GM18526 (cell line): Measurements from ENCODE around the gene MUC16.

Source experiments
- POLR2A ChIP-seq: IDR thresholded peaks from 3 replicates; pipeline ENCODE4 v1.6.1; 2011; ENCODE audit not compliant: insufficient read length; ENCODE audit errors: extremely low read depth

Gene MUC16

GRCh38 chr19:9014803-9015202, 4.6 kb upstream of the MUC16 start:
- no peak for TF ChIP-seq POLR2A

GRCh38 chr19:9013988-9014387, 3.8 kb upstream of the MUC16 start:
- TF ChIP-seq POLR2A, result no peak

GRCh38 chr19:9011875-9012274, 1.7 kb upstream of the MUC16 start:
- TF ChIP-seq POLR2A, result no peak

GRCh38 chr19:9010693-9011092, 484 bp upstream of the MUC16 start:
- TF ChIP-seq POLR2A, result no peak

GRCh38 chr19:9009431-9009830, 778 bp downstream of the MUC16 start:
- no peak for TF ChIP-seq POLR2A

GRCh38 chr19:9008667-9009066, 1.5 kb downstream of the MUC16 start:
- no peak for TF ChIP-seq POLR2A

- TF ChIP-seq POLR2A, result no peak
These were observed 9.3 kb downstream of the MUC16 start for GRCh38 chr19:9000933-9001332.

- no peak for TF ChIP-seq POLR2A
These were observed 22.0 kb downstream of the MUC16 start for GRCh38 chr19:8988204-8988603.

GRCh38 chr19:8986296-8986695, 23.9 kb downstream of the MUC16 start:
- TF ChIP-seq POLR2A, result no peak

GRCh38 chr19:8973501-8974091, 36.6 kb downstream of the MUC16 start:
- no peak for TF ChIP-seq POLR2A

GRCh38 chr19:8965887-8966286, 44.3 kb downstream of the MUC16 start:
- TF ChIP-seq POLR2A, result no peak
